ENCODE data around the gene NUBP1.

NUBP1 gene

DNA sequence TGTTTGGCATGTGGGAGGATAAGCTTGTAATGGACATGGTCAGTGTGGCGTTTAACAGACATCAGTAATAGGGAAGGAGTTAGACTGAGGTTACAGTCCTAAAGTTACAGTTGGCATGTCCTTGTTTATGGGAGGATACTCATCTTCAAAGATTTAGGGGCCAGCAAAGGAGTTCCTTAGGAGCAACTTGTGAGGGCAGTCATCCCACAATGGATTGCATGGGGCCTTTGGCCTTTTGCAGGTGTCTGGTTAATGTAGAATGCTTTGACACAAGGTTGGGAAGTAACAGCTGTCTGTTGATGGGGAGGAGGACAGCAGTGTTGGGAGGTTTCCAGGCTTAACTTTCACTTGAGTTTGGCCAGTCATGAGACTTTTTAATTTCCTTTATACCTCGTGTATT is 2.2 kb downstream of the NUBP1 start:
- Histone ChIP-seq H3K36me3 (ENCODE audit: low read depth) (peaks cover 7% of the 10 kb centered on the region; the same call in 1 of the 2 replicates), H3K9me3 (ENCODE audit: severe bottlenecking) (no peaks in the 10 kb centered on the region), H3K27ac (ENCODE audit: poor library complexity, severe bottlenecking) (no peak overlapping the region), H3K4me3 (ENCODE audit: severe bottlenecking) (no peak overlapping the region), H3K27me3 (ENCODE audit: insufficient read depth, poor library complexity, severe bottlenecking) (no peaks in the 10 kb centered on the region), H3K4me1 (ENCODE audit: insufficient read depth, poor library complexity, severe bottlenecking) (no peaks in the 10 kb centered on the region)
- ATAC-seq (ENCODE audit: low read depth): no peak
- no peak for DNase-seq (ENCODE audit: low spot score)
- TF ChIP-seq, protein P1, sequence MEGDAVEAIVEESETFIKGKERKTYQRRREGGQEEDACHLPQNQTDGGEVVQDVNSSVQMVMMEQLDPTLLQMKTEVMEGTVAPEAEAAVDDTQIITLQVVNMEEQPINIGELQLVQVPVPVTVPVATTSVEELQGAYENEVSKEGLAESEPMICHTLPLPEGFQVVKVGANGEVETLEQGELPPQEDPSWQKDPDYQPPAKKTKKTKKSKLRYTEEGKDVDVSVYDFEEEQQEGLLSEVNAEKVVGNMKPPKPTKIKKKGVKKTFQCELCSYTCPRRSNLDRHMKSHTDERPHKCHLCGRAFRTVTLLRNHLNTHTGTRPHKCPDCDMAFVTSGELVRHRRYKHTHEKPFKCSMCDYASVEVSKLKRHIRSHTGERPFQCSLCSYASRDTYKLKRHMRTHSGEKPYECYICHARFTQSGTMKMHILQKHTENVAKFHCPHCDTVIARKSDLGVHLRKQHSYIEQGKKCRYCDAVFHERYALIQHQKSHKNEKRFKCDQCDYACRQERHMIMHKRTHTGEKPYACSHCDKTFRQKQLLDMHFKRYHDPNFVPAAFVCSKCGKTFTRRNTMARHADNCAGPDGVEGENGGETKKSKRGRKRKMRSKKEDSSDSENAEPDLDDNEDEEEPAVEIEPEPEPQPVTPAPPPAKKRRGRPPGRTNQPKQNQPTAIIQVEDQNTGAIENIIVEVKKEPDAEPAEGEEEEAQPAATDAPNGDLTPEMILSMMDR (IDR thresholded peaks at IDR 0.05; ENCODE audit: poor library complexity, severe bottlenecking): no peak

DNA sequence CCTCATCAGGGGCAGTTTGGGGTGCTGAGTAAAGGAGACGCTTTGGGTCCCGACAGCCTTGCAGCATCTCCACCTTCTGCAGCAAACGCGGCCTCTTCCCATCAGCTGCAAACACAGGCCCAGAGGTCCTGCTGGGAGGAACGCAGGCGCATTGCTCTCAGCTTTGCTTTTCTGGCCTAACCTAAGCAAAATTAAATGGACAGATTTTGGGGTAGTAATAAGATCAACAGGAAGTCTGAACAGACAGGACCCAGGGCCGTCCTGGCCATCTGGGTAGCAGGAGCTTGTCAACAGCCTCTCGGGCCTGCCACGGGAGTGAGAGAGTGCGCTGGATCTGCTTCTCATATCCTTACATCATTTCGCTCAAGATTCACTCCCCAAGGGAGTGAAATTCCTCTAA is 7.2 kb downstream of the NUBP1 start:
- Histone ChIP-seq H3K27me3 (ENCODE audit: insufficient read depth, poor library complexity, severe bottlenecking) (no peaks in the 10 kb centered on the region), H3K36me3 (ENCODE audit: low read depth) (peaks cover 7% of the 10 kb centered on the region; the same call in 1 of the 2 replicates), H3K4me1 (ENCODE audit: insufficient read depth, poor library complexity, severe bottlenecking) (peaks cover 7% of the 10 kb centered on the region), H3K4me3 (ENCODE audit: severe bottlenecking) (no peak overlapping the region), H3K9me3 (ENCODE audit: severe bottlenecking) (no peaks in the 10 kb centered on the region), H3K27ac (ENCODE audit: poor library complexity, severe bottlenecking) (no peak overlapping the region)
- TF ChIP-seq, protein P1 (IDR thresholded peaks at IDR 0.05; ENCODE audit: poor library complexity, severe bottlenecking): no peak
- ATAC-seq (ENCODE audit: low read depth): no peak
- no peak for DNase-seq (ENCODE audit: low spot score)

DNA sequence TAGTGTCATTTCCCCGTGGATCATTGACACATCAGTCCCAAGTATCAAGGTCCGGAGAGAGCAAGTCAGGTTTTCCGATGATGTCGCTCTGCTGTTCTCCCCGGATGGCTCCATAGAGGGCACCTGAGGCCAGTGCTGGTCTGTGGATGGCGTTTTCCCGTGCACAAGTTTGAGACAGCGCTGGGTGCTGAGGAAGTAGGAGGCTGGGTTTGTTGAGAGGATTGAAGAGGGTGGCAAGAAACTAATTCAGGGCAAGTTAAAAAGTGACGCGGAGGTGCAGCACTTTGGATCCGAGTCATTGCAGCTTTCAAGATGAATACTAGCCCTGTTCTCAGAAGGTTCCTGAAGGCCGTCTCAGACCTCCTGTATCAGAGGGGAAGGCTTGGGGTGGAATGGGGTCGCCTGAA is 7.7 kb downstream of the NUBP1 start:
- Histone ChIP-seq H3K4me3 (ENCODE audit: severe bottlenecking) (no peak overlapping the region), H3K27me3 (ENCODE audit: insufficient read depth, poor library complexity, severe bottlenecking) (no peaks in the 10 kb centered on the region), H3K9me3 (ENCODE audit: severe bottlenecking) (no peaks in the 10 kb centered on the region), H3K4me1 (ENCODE audit: insufficient read depth, poor library complexity, severe bottlenecking) (peaks cover 7% of the 10 kb centered on the region), H3K27ac (ENCODE audit: poor library complexity, severe bottlenecking) (no peak overlapping the region), H3K36me3 (ENCODE audit: low read depth) (peaks cover 7% of the 10 kb centered on the region; the same call in 1 of the 2 replicates)
- ATAC-seq (ENCODE audit: low read depth) (no peak), DNase-seq (ENCODE audit: low spot score) (no peak)
- TF ChIP-seq, protein P1 (IDR thresholded peaks at IDR 0.05; ENCODE audit: poor library complexity, severe bottlenecking): no peak

DNA sequence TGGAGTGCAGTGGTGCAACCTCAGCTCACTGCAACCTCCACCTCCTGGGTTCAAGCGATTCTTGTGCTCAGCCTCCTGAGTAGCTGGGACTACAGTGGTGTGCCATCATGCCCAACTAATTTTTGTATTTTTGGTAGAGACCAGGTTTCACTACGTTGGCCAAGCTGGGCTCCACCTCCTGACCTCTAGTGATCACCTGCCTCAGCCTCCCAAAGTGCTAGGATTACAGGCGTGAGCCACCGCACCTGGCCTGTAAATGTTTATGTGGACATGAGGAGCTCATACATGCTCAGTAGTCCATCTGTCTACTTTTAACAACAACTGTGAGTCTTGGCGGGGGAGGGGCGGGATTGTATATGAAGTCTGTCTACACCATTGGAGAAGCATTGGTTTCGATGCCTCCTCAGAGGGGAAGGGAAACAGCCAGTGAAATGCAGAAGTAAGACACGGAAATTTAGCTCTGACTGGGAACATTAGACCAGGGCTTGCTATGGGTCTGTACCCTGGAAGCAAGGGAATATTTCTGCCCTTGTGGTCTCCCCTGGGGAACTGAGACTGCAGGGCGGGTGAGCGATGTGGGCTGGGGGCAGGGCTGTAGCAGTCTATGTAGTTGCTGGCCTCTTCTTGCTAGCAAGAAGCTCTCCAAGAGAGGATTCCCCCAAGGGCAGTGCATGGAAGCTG is 9.3 kb downstream of the NUBP1 start:
- Histone ChIP-seq H3K36me3 (ENCODE audit: low read depth) (peaks cover 12% of the 10 kb centered on the region; the same call in 1 of the 2 replicates), H3K4me1 (ENCODE audit: insufficient read depth, poor library complexity, severe bottlenecking) (peaks cover 7% of the 10 kb centered on the region), H3K27ac (ENCODE audit: poor library complexity, severe bottlenecking) (no peak overlapping the region), H3K4me3 (ENCODE audit: severe bottlenecking) (no peak overlapping the region), H3K9me3 (ENCODE audit: severe bottlenecking) (no peaks in the 10 kb centered on the region), H3K27me3 (ENCODE audit: insufficient read depth, poor library complexity, severe bottlenecking) (no peaks in the 10 kb centered on the region)
- TF ChIP-seq, protein P1 (IDR thresholded peaks at IDR 0.05; ENCODE audit: poor library complexity, severe bottlenecking): no peak
- ATAC-seq (ENCODE audit: low read depth) (no peak), DNase-seq (ENCODE audit: low spot score) (no peak)

GRCh38 chr16:10753670-10754069 is 10.0 kb downstream of the NUBP1 start:
- Histone ChIP-seq H3K27me3 (ENCODE audit: insufficient read depth, poor library complexity, severe bottlenecking) (no peaks in the 10 kb centered on the region), H3K4me3 (ENCODE audit: severe bottlenecking) (no peak overlapping the region), H3K27ac (ENCODE audit: poor library complexity, severe bottlenecking) (no peak overlapping the region), H3K9me3 (ENCODE audit: severe bottlenecking) (no peaks in the 10 kb centered on the region), H3K36me3 (ENCODE audit: low read depth) (peaks cover 5% of the 10 kb centered on the region; the same call in 1 of the 2 replicates), H3K4me1 (ENCODE audit: insufficient read depth, poor library complexity, severe bottlenecking) (peaks cover 7% of the 10 kb centered on the region)
- no peak for ATAC-seq (ENCODE audit: low read depth)
- TF ChIP-seq, protein P1 (IDR thresholded peaks at IDR 0.05; ENCODE audit: poor library complexity, severe bottlenecking): no peak
- no peak for DNase-seq (ENCODE audit: low spot score)
